Liver (tissue), 9 donors: ENCODE data around the gene SHLD2. TPM values are rescaled to one million over a fixed set of nuclear protein-coding genes. Genes with fewer than 3 reads are reported as not detected.
"Not testable (repeated sequence)": the region's sequence is repeated elsewhere in the genome, so short reads cannot be mapped to it uniquely, and the experiment has no call there.

Source experiments
- DNase-seq: peaks from one replicate; pipeline ENCODE4 v3.0.0-alpha.2; 2017; ENCODE audit warnings: low spot score
- H3K27ac ChIP-seq, 2 donors: one replicate each; pipeline ENCODE4 v1.7.0; 2013; ENCODE audit warnings: inconsistent platforms in 2 of 2, low read length in 2 of 2, control low read depth in 1 of 2, low read depth in 1 of 2, mild to moderate bottlenecking in 1 of 2
- H3K27me3 ChIP-seq, 4 donors: one replicate each; pipeline versions ENCODE4 v1.6.1 to v1.7.0; 2013; ENCODE audit warnings: low read length in 3 of 4, inconsistent platforms in 1 of 4, mild to moderate bottlenecking in 1 of 4, moderate library complexity in 1 of 4; ENCODE audit not compliant: control insufficient read depth in 4 of 4, insufficient read depth in 4 of 4
- H3K36me3 ChIP-seq, 4 donors: one replicate each; pipeline versions ENCODE4 v1.6.1 to v1.7.0; 2013; ENCODE audit warnings: low read length in 3 of 4, mild to moderate bottlenecking in 3 of 4, low read depth in 1 of 4, moderate library complexity in 1 of 4; ENCODE audit not compliant: control insufficient read depth in 4 of 4, insufficient read depth in 3 of 4
- H3K4me1 ChIP-seq, 4 donors: one replicate each; pipeline versions ENCODE4 v1.6.1 to v1.7.0; 2013; ENCODE audit warnings: low read length in 3 of 4, mild to moderate bottlenecking in 3 of 4, moderate library complexity in 1 of 4; ENCODE audit not compliant: control insufficient read depth in 4 of 4, insufficient read depth in 4 of 4
- H3K4me3 ChIP-seq, 3 donors: one replicate each; pipeline versions ENCODE4 v1.6.1 to v1.7.0; 2013; ENCODE audit warnings: low read length in 3 of 3, control low read depth in 1 of 3, low read depth in 1 of 3, mild to moderate bottlenecking in 1 of 3
- H3K9ac ChIP-seq, 2 donors: one replicate each; pipeline ENCODE4 v1.7.0; 2013; ENCODE audit warnings: low read length in 2 of 2, mild to moderate bottlenecking in 2 of 2, moderate library complexity in 2 of 2, control low read depth in 1 of 2, low read depth in 1 of 2
- H3K9me3 ChIP-seq, 4 donors: one replicate each; pipeline versions ENCODE4 v1.6.1 to v1.7.0; 2013; ENCODE audit warnings: low read length in 3 of 4; ENCODE audit not compliant: control insufficient read depth in 4 of 4
- HNF4A ChIP-seq, 2 donors: conservative IDR thresholded peaks; 2 replicates each; pipeline ENCODE4 v1.6.1; 2016; ENCODE audit warnings: antibody characterized with exemption in 2 of 2, mild to moderate bottlenecking in 2 of 2
- RXRA ChIP-seq, 2 donors: IDR thresholded peaks; 2 replicates each; pipeline ENCODE4 v1.6.1; 2017 to 2018; ENCODE audit warnings: antibody characterized with exemption in 2 of 2, mild to moderate bottlenecking in 1 of 2
- SP1 ChIP-seq: IDR thresholded peaks from 2 replicates; pipeline ENCODE4 v1.6.1; 2018; ENCODE audit warnings: antibody characterized with exemption, mild to moderate bottlenecking
- TAF1 ChIP-seq: conservative IDR thresholded peaks from 2 replicates; pipeline ENCODE4 v1.6.1; 2016; ENCODE audit warnings: antibody characterized with exemption, mild to moderate bottlenecking
- YY1 ChIP-seq: IDR thresholded peaks from 2 replicates; pipeline ENCODE4 v1.6.1; 2016; ENCODE audit warnings: antibody characterized with exemption, mild to moderate bottlenecking
- WGBS: extraction: QIAGEN DNeasy Blood & Tissue Kit; methylation state at CpG from one replicate; pipeline ENCODE4 v1.1.7; 2013; 5-methylcytosine and 5-hydroxymethylcytosine counted together
- polyA plus RNA-seq, 2 donors: library from polyadenylated mRNA; stranded (reverse) in 1 of 2; unstranded in 1 of 2; fragments of 200-250 nt in 1 of 2; fragments of >200 nt in 1 of 2; fragmentation: Nextera tagmentation in 1 of 2; extraction: Ambion mirVana in 1 of 2; gene quantifications; one replicate each; pipeline versions ENCODE4 v1.2.1 to v1.2.3, GENCODE V29; 2013 to 2015
- total RNA-seq, 2 donors: library from RNA; depleted of rRNA; stranded (reverse); fragments of >200 nt; gene quantifications; one replicate each; pipeline ENCODE4 v1.2.3, GENCODE V29; 2014
- TF ChIP-seq, protein P1 (sequence below): fragments of 150-350 bp; IDR thresholded peaks from 2 replicates; pipeline ENCODE4 v1.5.1; 2017; ENCODE audit warnings: improper control_type of control experiment, low read depth, low read length; ENCODE audit not compliant: missing input control
- donor health status: healthy.
- donor health status: healthy.
- donor health status: healthy.
- donor health status: healthy.
- donor health status: healthy.

The SHLD2 gene
- total and polyA plus RNA-seq, 4 donors, result 11.7 to 39.5 (median 24.9) TPM

DNA sequence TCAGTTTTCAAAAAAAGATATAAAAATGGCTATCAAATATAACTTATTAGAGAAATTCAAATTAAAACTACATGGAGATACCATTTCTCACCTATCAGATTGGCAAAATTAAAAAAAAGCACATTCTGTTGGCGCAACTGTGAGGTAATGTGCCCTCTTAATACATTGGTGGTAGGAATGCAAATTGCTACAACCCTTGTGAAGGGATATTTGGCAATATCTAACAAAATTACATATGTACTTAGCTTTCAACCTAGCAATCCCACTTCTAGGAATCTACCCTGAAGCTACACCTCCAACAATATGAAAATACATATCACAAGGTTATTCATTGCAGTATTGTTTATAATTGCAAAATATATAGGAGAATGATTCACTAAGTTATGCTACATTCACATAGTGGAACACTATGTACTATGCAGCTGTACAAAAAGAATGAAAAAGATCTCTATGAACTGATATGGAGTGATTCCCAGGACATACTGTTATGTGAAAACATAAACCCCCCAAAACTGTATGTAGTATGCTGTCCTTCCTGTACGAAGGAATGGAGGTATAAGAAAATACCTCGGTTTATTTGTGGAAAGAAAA lies 67.8 kb downstream of the SHLD2 start:
- H3K27ac ChIP-seq, DNase-seq, H3K9ac ChIP-seq, H3K27me3 ChIP-seq, H3K9me3 ChIP-seq, H3K4me3 ChIP-seq, H3K4me1 ChIP-seq, H3K36me3 ChIP-seq: not testable (repeated sequence)
- TF ChIP-seq, protein P1, sequence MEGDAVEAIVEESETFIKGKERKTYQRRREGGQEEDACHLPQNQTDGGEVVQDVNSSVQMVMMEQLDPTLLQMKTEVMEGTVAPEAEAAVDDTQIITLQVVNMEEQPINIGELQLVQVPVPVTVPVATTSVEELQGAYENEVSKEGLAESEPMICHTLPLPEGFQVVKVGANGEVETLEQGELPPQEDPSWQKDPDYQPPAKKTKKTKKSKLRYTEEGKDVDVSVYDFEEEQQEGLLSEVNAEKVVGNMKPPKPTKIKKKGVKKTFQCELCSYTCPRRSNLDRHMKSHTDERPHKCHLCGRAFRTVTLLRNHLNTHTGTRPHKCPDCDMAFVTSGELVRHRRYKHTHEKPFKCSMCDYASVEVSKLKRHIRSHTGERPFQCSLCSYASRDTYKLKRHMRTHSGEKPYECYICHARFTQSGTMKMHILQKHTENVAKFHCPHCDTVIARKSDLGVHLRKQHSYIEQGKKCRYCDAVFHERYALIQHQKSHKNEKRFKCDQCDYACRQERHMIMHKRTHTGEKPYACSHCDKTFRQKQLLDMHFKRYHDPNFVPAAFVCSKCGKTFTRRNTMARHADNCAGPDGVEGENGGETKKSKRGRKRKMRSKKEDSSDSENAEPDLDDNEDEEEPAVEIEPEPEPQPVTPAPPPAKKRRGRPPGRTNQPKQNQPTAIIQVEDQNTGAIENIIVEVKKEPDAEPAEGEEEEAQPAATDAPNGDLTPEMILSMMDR, result peak; percentile 8
- WGBS, result 91% methylated on average over 3 of the region's 3 CpGs

DNA sequence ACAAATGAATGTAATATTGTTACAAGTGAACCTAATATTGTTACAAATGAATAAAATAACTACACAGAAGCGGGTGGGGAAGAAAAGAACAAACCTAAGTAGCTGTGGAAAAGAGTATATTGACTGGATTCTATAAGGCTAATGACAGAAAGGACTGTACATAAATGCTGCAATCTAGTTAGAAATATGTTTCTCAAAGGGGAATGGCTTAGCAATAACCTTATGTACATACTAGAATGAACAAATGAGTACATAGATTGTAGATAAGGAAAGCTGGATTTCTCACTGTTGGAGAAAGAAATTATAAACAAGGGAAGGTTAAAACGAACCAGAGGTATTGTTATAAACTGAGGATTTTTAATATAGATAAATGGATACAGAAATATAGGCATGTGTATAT lies 68.4 kb downstream of the SHLD2 start:
- not testable (repeated sequence) for H3K27me3 ChIP-seq, H3K27ac ChIP-seq, H3K4me3 ChIP-seq, H3K9me3 ChIP-seq, H3K4me1 ChIP-seq, DNase-seq, H3K36me3 ChIP-seq, H3K9ac ChIP-seq
- WGBS, result 92% methylated on average over 1 of the region's 2 CpGs

DNA sequence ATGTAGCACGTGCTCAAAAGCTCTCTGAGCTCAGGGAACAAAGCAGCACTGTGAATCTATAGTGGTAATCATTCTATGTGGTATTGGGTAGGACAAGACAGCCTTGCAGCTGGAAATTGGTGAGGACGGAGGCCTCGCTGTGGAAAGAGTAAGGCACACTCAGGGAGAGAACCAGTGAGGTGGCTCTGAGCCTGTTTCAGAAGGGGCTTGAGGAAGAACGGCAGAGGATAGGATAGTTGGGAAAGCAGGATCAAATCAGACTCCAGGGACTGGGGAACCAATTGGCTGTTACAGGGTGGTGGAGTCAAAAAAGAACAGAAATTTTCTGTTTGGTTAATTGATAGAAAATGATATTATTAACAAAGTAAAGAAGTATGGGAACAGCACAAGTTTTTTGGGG lies 74.9 kb downstream of the SHLD2 start:
- H3K36me3 ChIP-seq, H3K9me3 ChIP-seq, H3K9ac ChIP-seq, H3K27me3 ChIP-seq, H3K4me1 ChIP-seq, H3K4me3 ChIP-seq: not testable (repeated sequence)
- H3K27ac ChIP-seq, result peak overlapping the region in 1 of 2 donors; percentile 46
- 36% methylated on average over 4 of the region's 4 CpGs for WGBS
- TF ChIP-seq TAF1, result peak; percentile 16
- DNase-seq, result peak; percentile 33

DNA sequence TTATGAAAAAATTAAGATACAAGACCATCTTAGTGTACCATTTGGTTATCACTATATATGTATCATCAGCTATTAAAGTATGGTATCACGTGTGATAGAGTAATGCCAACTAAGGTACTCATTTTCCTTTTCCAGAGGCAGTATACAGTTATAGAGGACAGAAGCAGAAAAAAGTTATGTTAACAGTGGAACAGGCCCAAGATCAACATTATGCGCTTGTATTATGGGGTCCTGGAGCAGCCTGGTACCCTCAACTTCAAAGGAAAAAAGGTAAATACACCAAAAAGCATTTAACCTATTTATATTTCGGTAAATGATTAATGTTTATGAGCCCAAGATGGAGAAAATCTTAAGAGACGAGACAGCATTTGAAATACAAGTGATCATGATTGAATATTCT lies 75.7 kb downstream of the SHLD2 start:
- 26% methylated on average over 1 of the region's 4 CpGs for WGBS
- not testable (repeated sequence) for DNase-seq, H3K36me3 ChIP-seq, H3K9ac ChIP-seq, H3K4me3 ChIP-seq, H3K27me3 ChIP-seq, H3K4me1 ChIP-seq, H3K9me3 ChIP-seq
- peak overlapping the region; percentile 50 to 54 for H3K27ac ChIP-seq

DNA sequence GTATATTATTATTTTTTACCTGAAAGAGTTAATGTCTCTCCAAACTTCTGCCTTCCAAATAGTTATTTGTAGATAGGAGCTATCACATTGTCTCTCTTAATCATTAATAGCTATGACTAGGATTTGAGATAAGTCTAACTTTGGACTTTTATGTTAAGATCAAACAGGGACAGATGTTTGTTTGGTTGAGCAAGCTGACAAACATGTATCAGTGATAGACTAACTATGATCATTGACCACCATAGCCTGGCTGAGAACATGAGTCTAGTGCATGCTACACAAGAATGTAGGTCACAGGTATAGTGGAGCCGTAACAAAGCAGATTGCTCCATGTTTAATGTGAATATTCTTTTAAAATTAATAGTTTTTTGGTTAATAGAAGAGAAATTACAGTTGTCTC lies 76.7 kb downstream of the SHLD2 start:
- not testable (repeated sequence) for H3K9ac ChIP-seq, H3K9me3 ChIP-seq, H3K4me1 ChIP-seq, H3K4me3 ChIP-seq, H3K36me3 ChIP-seq, DNase-seq, H3K27me3 ChIP-seq
- 8% methylated on average over 1 of the region's 1 CpG for WGBS
- peak; percentile 66 for TF ChIP-seq SP1
- TF ChIP-seq HNF4A (conservative IDR thresholded peaks at IDR 0.05), result peak; percentile 47 to 64
- peak; percentile 56 for TF ChIP-seq YY1
- peak; percentile 56 to 64 for TF ChIP-seq RXRA (IDR thresholded peaks at IDR 0.05)
- H3K27ac ChIP-seq, result peak overlapping the region; percentile 41 to 70

DNA sequence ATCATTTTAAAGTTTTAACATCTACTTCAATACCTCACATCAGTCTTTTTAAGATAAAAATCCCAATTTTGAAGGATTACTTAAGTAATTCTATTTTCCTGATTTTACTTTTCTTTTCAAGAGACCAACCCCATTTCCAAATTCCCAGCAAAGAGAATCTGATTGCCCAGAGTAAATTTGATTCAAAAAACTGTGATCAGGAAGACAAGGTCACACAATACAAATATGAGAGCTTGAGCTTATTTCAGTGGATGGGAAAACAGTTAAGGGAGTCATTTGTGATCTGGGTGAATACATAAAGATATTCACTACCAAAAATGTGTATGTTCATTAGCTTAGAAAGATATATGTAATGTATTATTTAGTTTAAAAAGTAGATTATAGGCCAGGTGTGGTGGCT lies 77.2 kb downstream of the SHLD2 start:
- not testable (repeated sequence) for H3K4me1 ChIP-seq, H3K9me3 ChIP-seq, H3K4me3 ChIP-seq, H3K9ac ChIP-seq, DNase-seq, H3K36me3 ChIP-seq, H3K27me3 ChIP-seq
- H3K27ac ChIP-seq, result peak overlapping the region; percentile 41 to 70
